GM12891 (cell line): Measurements from ENCODE around the gene KCNK16.

ENCODE experiments used
- POLR2A ChIP-seq: IDR thresholded peaks from 2 replicates; pipeline ENCODE4 v1.6.1; 2011; ENCODE audit warnings: low read depth, low read length, control low read depth
- POLR2AphosphoS5 ChIP-seq: IDR thresholded peaks from 2 replicates; pipeline ENCODE4 v1.6.1; 2011; ENCODE audit warnings: low read depth, low read length, control low read depth
- SPI1 ChIP-seq: IDR thresholded peaks from 2 replicates; pipeline ENCODE4 v1.6.1; 2011; ENCODE audit warnings: low read depth, low read length, control low read depth
- TAF1 ChIP-seq: IDR thresholded peaks from 2 replicates; pipeline ENCODE4 v1.6.1; 2011; ENCODE audit warnings: low read depth, low read length, control low read depth

DNA sequence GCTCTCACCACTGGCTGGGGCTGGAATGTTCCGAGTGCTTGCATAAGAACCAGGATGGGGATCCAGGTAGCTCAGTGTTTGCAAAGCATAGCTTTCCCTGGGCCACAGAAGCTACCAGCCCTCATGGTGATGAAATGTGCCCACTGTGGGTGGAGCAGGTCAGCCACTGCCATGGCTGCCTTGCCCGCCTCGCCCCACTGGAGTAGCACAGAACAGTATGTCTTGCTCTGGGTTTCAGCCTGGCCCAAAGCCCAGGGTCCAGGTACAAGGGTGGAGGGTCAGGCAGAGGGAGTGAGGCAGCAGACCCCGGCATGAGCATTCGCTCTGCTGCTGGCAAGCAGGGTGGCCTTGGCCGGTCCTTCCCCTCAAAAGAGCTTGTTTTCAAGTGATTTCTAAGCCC is 43.0 kb downstream of the KCNK16 start:
- TF ChIP-seq POLR2A (no peak), SPI1 (no peak), TAF1 (no peak), POLR2AphosphoS5 (no peak)
